ENCODE results near the gene HSD17B1. TPM values are rescaled to one million over a fixed set of nuclear protein-coding genes. Genes with fewer than 3 reads are reported as not detected.
A peak's percentile ranks its signal among the peaks of the same experiment; 100 is the strongest.

HSD17B1 gene
- total and polyA plus RNA-seq, 2 of the 13 experiments (the other 11 are each of a cell fraction or from before 2014, with no cell fraction given): 0.54 to 0.93 TPM

- TF ChIP-seq ZNF670 (CRISPR knock-in tag; IDR thresholded peaks at IDR 0.05; ENCODE audit: borderline replicate concordance): 0 out of 2 replicates have a peak, but pooled peaks have one; percentile 74
- peak; percentile 53; the same call in 1 of the 2 replicates for TF ChIP-seq SIX1 (CRISPR knock-in tag; IDR thresholded peaks at IDR 0.05; ENCODE audit: borderline replicate concordance)
- TF ChIP-seq KDM5B (CRISPR knock-in tag; IDR thresholded peaks at IDR 0.05; ENCODE audit: borderline replicate concordance): no peak
- TF ChIP-seq ZNF367 (CRISPR knock-in tag; IDR thresholded peaks at IDR 0.05; ENCODE audit: borderline replicate concordance): no peak
- TF ChIP-seq PHF8 (CRISPR knock-in tag; IDR thresholded peaks at IDR 0.05): 0 out of 2 replicates have a peak, but pooled peaks have one; percentile 29
- TF ChIP-seq PHF20 (CRISPR knock-in tag; IDR thresholded peaks at IDR 0.05): peak; percentile 43; the same call in 1 of the 2 replicates
- TF ChIP-seq FOXO1 (CRISPR knock-in tag; IDR thresholded peaks at IDR 0.05): peak; percentile 87
- no peak for TF ChIP-seq SOX6 (IDR thresholded peaks at IDR 0.05)
- peak; percentile 88 for TF ChIP-seq SOX6 (CRISPR knock-in tag; IDR thresholded peaks at IDR 0.05)
- TF ChIP-seq KAT8 (CRISPR knock-in tag; IDR thresholded peaks at IDR 0.05): peak; percentile 88
- peak; percentile 74 for TF ChIP-seq SKI (IDR thresholded peaks at IDR 0.05; ENCODE audit: partially characterized antibody)
- TF ChIP-seq ZFP37 (CRISPR knock-in tag; IDR thresholded peaks at IDR 0.05; ENCODE audit: borderline replicate concordance): 0 out of 2 replicates have a peak, but pooled peaks have one; percentile 7
- TF ChIP-seq SALL2 (CRISPR knock-in tag; IDR thresholded peaks at IDR 0.05): peak; percentile 52; the same call in 1 of the 2 replicates
- peak; percentile 53; the same call in 1 of the 2 replicates for TF ChIP-seq CREM (IDR thresholded peaks at IDR 0.05)
- no peak for TF ChIP-seq CREM (CRISPR knock-in tag; IDR thresholded peaks at IDR 0.05)
- 0 out of 2 replicates have a peak, but pooled peaks have one; percentile 43 for TF ChIP-seq SIN3A (IDR thresholded peaks at IDR 0.05; ENCODE audit: borderline replicate concordance, low read depth, low read length)
- TF ChIP-seq HDAC2 (CRISPR knock-in tag; IDR thresholded peaks at IDR 0.05): peak; percentile 88
- TF ChIP-seq GMEB1 (CRISPR knock-in tag; IDR thresholded peaks at IDR 0.05; ENCODE audit: borderline replicate concordance): peak; percentile 45
- TF ChIP-seq ZNF282 (IDR thresholded peaks at IDR 0.05; ENCODE audit: partially characterized antibody): no peak
- peak; percentile 21; the same call in 1 of the 2 replicates for TF ChIP-seq UBTF (CRISPR knock-in tag; IDR thresholded peaks at IDR 0.05)
- TF ChIP-seq GABPA (IDR thresholded peaks at IDR 0.05; ENCODE audit: low read depth, low read length): no peak
- peak; percentile 80 for TF ChIP-seq GABPA (CRISPR knock-in tag; IDR thresholded peaks at IDR 0.05; ENCODE audit: low read depth)
- peak; percentile 86 for TF ChIP-seq RARA (CRISPR knock-in tag; IDR thresholded peaks at IDR 0.05)
- TF ChIP-seq ZUFSP (CRISPR knock-in tag; IDR thresholded peaks at IDR 0.05; ENCODE audit: borderline replicate concordance): no peak
- TF ChIP-seq SOX5 (CRISPR knock-in tag; IDR thresholded peaks at IDR 0.05; ENCODE audit: borderline replicate concordance): peak; percentile 75
Observed at GRCh38 chr17:42564815-42565522, 12.2 kb downstream of the HSD17B1 start (continued).
